Type B pancreatic cell (in vitro differentiated cells): Measurements from ENCODE around the gene CSTPP1. TPM values are rescaled to one million over a fixed set of nuclear protein-coding genes. Genes with fewer than 3 reads are reported as not detected.

ENCODE experiments used
- DNase-seq: peaks from one replicate; pipeline ENCODE4 v3.0.0; 2021; ENCODE audit warnings: mixed read lengths; ENCODE audit not compliant: unreplicated experiment; ENCODE audit errors: extremely low spot score
- H3K27ac Mint-ChIP-seq: 2 replicates; pipeline ENCODE4 v1.8.0; 2021; ENCODE audit warnings: mild to moderate bottlenecking, mixed read lengths
- H3K27me3 Mint-ChIP-seq: 2 replicates; pipeline ENCODE4 v1.8.0; 2021; ENCODE audit warnings: mixed read lengths
- H3K36me3 Mint-ChIP-seq: 2 replicates; pipeline ENCODE4 v1.8.0; 2021; ENCODE audit warnings: mixed read lengths
- H3K4me1 Mint-ChIP-seq: one replicate; pipeline ENCODE4 v1.8.0; 2021; ENCODE audit warnings: mixed read lengths; ENCODE audit not compliant: unreplicated experiment
- H3K4me3 Mint-ChIP-seq: 2 replicates; pipeline ENCODE4 v1.8.0; 2021; ENCODE audit warnings: mild to moderate bottlenecking, mixed read lengths
- H3K9me3 Mint-ChIP-seq: 2 replicates; pipeline ENCODE4 v1.8.0; 2021; ENCODE audit warnings: mixed read lengths
- CTCF ChIP-seq: fragments of 200-600 bp; sonication (generic); conservative IDR thresholded peaks from 2 replicates; pipeline ENCODE4 v1.5.0; 2021; ENCODE audit warnings: antibody characterized with exemption, mild to moderate bottlenecking
- total RNA-seq: library from RNA; stranded (reverse); gene quantifications from 2 replicates; pipeline ENCODE4 v1.2.1, GENCODE V29; 2021; ENCODE audit warnings: low replicate concordance

The CSTPP1 gene
- total RNA-seq, 1 donor from 2014 or later = 44.4 TPM

- Mint-ChIP-seq H3K4me3 (no peak overlapping the region), H3K27ac (no peak overlapping the region), H3K36me3 (peaks cover 36% of the 10 kb centered on the region), H3K9me3 (no peaks in the 10 kb centered on the region), H3K4me1 (peaks cover 49% of the 10 kb centered on the region), H3K27me3 (no peaks in the 10 kb centered on the region)
- no peak for DNase-seq
- TF ChIP-seq CTCF = no peak
Measured at GRCh38 chr11:47000033-47000432, 63.5 kb downstream of the CSTPP1 start.

- no peak for DNase-seq
- Mint-ChIP-seq H3K4me1 (peaks cover 55% of the 10 kb centered on the region), H3K27me3 (no peaks in the 10 kb centered on the region), H3K4me3 (peak overlapping the region; percentile 56), H3K9me3 (no peaks in the 10 kb centered on the region), H3K36me3 (peaks cover 22% of the 10 kb centered on the region), H3K27ac (peak overlapping the region; percentile 42)
- TF ChIP-seq CTCF = no peak
Measured at GRCh38 chr11:47001781-47002181, 65.2 kb downstream of the CSTPP1 start.

- TF ChIP-seq CTCF = no peak
- no peak overlapping the region for H3K27ac Mint-ChIP-seq
Measured at GRCh38 chr11:47002390-47002789, 65.8 kb downstream of the CSTPP1 start.

GRCh38 chr11:47003180-47003877 is 66.8 kb downstream of the CSTPP1 start:
- Mint-ChIP-seq H3K9me3 (no peaks in the 10 kb centered on the region), H3K4me3 (no peak overlapping the region), H3K4me1 (peaks cover 58% of the 10 kb centered on the region), H3K27ac (peak overlapping the region; percentile 24), H3K36me3 (peaks cover 9% of the 10 kb centered on the region), H3K27me3 (no peaks in the 10 kb centered on the region)
- TF ChIP-seq CTCF = no peak
- DNase-seq = no peak

More at GRCh38 chr11:47002390-47002789, 65.8 kb downstream of the CSTPP1 start:
- no peaks in the 10 kb centered on the region for H3K9me3 Mint-ChIP-seq
- H3K36me3 Mint-ChIP-seq = peaks cover 16% of the 10 kb centered on the region
- DNase-seq = no peak
- H3K27me3 Mint-ChIP-seq = no peaks in the 10 kb centered on the region
- peaks cover 56% of the 10 kb centered on the region for H3K4me1 Mint-ChIP-seq
- no peak overlapping the region for H3K4me3 Mint-ChIP-seq

GRCh38 chr11:47004595-47005033 is 68.1 kb downstream of the CSTPP1 start:
- H3K9me3 Mint-ChIP-seq = no peaks in the 10 kb centered on the region
- H3K36me3 Mint-ChIP-seq = peaks cover 9% of the 10 kb centered on the region
- H3K4me1 Mint-ChIP-seq = peaks cover 56% of the 10 kb centered on the region
- H3K27ac Mint-ChIP-seq = peak overlapping the region; percentile 31
- no peak for DNase-seq
- no peak overlapping the region for H3K4me3 Mint-ChIP-seq
- TF ChIP-seq CTCF = no peak
- no peaks in the 10 kb centered on the region for H3K27me3 Mint-ChIP-seq
